ENCODE measurements around the gene OSER1. TPM values are rescaled to one million over a fixed set of nuclear protein-coding genes. Genes with fewer than 3 reads are reported as not detected.

The OSER1 gene
- total RNA-seq, 1 donor from 2014 or later = 51.8 TPM

GRCh38 chr20:44208770-44209169 is 1.8 kb downstream of the OSER1 start:
- peak overlapping the region; percentile 98 for H3K27ac ChIP-seq
- H2AFZ ChIP-seq (replicated peaks) = no peak overlapping the region
- no peaks in the 10 kb centered on the region for H3K36me3 ChIP-seq
- H4K20me1 ChIP-seq (ENCODE audit: low read depth) = peaks cover 51% of the 10 kb centered on the region
- TF ChIP-seq EZH2phosphoT487 (IDR thresholded peaks at IDR 0.05) (no peak), EZH2 (IDR thresholded peaks at IDR 0.05) (no peak), CTCF (IDR thresholded peaks at IDR 0.05) (no peak)
- no peak overlapping the region for H3K27ac Mint-ChIP-seq
- peak overlapping the region; percentile 94 for H3K9ac ChIP-seq
- H3K4me3 ChIP-seq = peak overlapping the region; percentile 80
- H3K27me3 Mint-ChIP-seq (ENCODE audit: insufficient read depth, low read depth) = peaks cover 3% of the 10 kb centered on the region
- H3K36me3 Mint-ChIP-seq = no peaks in the 10 kb centered on the region
- H3K4me2 ChIP-seq = peak overlapping the region; percentile 95
- H3K4me1 ChIP-seq = peaks cover 12% of the 10 kb centered on the region
- H3K9me3 Mint-ChIP-seq = no peaks in the 10 kb centered on the region
- no peaks in the 10 kb centered on the region for H3K27me3 ChIP-seq
- peaks cover 79% of the 10 kb centered on the region for H3K79me2 ChIP-seq (ENCODE audit: low read depth)
- peak overlapping the region; percentile 99 for H3K4me3 Mint-ChIP-seq
- no peaks in the 10 kb centered on the region for H3K9me3 ChIP-seq (ENCODE audit: low read depth)
- peaks cover 19% of the 10 kb centered on the region for H3F3A ChIP-seq (ENCODE audit: low read depth)
- H3K4me1 Mint-ChIP-seq = peaks cover 48% of the 10 kb centered on the region
- DNase-seq (ENCODE audit: low spot score) = no peak

- Histone ChIP-seq H3K9ac (no peak overlapping the region), H4K20me1 (ENCODE audit: low read depth) (peaks cover 55% of the 10 kb centered on the region), H3K9me3 (ENCODE audit: low read depth) (no peaks in the 10 kb centered on the region), H3K4me1 (peaks cover 12% of the 10 kb centered on the region), H3K27me3 (no peaks in the 10 kb centered on the region), H3F3A (ENCODE audit: low read depth) (peaks cover 19% of the 10 kb centered on the region), H3K36me3 (no peaks in the 10 kb centered on the region), H3K79me2 (ENCODE audit: low read depth) (peaks cover 85% of the 10 kb centered on the region), H2AFZ (replicated peaks) (no peak overlapping the region), H3K4me3 (peak overlapping the region; percentile 80), H3K27ac (no peak overlapping the region), H3K4me2 (peak overlapping the region; percentile 95)
- Mint-ChIP-seq H3K27ac (no peak overlapping the region), H3K4me3 (peak overlapping the region; percentile 99), H3K9me3 (no peaks in the 10 kb centered on the region), H3K27me3 (ENCODE audit: insufficient read depth, low read depth) (peaks cover 3% of the 10 kb centered on the region), H3K36me3 (no peaks in the 10 kb centered on the region), H3K4me1 (peaks cover 48% of the 10 kb centered on the region)
- no peak for DNase-seq (ENCODE audit: low spot score)
- no peak for TF ChIP-seq EZH2 (IDR thresholded peaks at IDR 0.05)
- TF ChIP-seq CTCF (IDR thresholded peaks at IDR 0.05) = no peak
Observed at GRCh38 chr20:44208165-44208564, 2.4 kb downstream of the OSER1 start.

GRCh38 chr20:44207126-44207723 is 3.3 kb downstream of the OSER1 start:
- H3K36me3 ChIP-seq = no peaks in the 10 kb centered on the region
- no peak overlapping the region for H2AFZ ChIP-seq (replicated peaks)
- Mint-ChIP-seq H3K4me1 (peaks cover 46% of the 10 kb centered on the region), H3K4me3 (no peak overlapping the region), H3K9me3 (no peaks in the 10 kb centered on the region), H3K27me3 (ENCODE audit: insufficient read depth, low read depth) (peaks cover 3% of the 10 kb centered on the region), H3K27ac (no peak overlapping the region), H3K36me3 (peaks cover 3% of the 10 kb centered on the region)
- peaks cover 12% of the 10 kb centered on the region for H3K4me1 ChIP-seq
- H3K79me2 ChIP-seq (ENCODE audit: low read depth) = peaks cover 91% of the 10 kb centered on the region
- H3K27ac ChIP-seq = no peak overlapping the region
- peaks cover 60% of the 10 kb centered on the region for H4K20me1 ChIP-seq (ENCODE audit: low read depth)
- peaks cover 19% of the 10 kb centered on the region for H3F3A ChIP-seq (ENCODE audit: low read depth)
- H3K4me3 ChIP-seq = no peak overlapping the region
- H3K9me3 ChIP-seq (ENCODE audit: low read depth) = no peaks in the 10 kb centered on the region
- H3K4me2 ChIP-seq = no peak overlapping the region
- TF ChIP-seq CTCF (IDR thresholded peaks at IDR 0.05) (no peak), EZH2 (IDR thresholded peaks at IDR 0.05) (no peak), EZH2phosphoT487 (IDR thresholded peaks at IDR 0.05) (no peak)
- no peak for DNase-seq (ENCODE audit: low spot score)
- no peak overlapping the region for H3K9ac ChIP-seq
- no peaks in the 10 kb centered on the region for H3K27me3 ChIP-seq

Data from neural progenitor cell (in vitro differentiated cells).